Measurements from ENCODE around the gene HIVEP3.
"Not testable (repeated sequence)": the region's sequence is repeated elsewhere in the genome, so short reads cannot be mapped to it uniquely, and the experiment has no call there.

HIVEP3 gene

GRCh38 chr1:41705798-41706197, 212.9 kb downstream of the HIVEP3 start:
- DNase-seq, result no peak

GRCh38 chr1:41704196-41704595, 214.5 kb downstream of the HIVEP3 start:
- no peak for DNase-seq

GRCh38 chr1:41702771-41703170, 216.0 kb downstream of the HIVEP3 start:
- DNase-seq, result no peak

GRCh38 chr1:41700986-41701535, 217.7 kb downstream of the HIVEP3 start:
- DNase-seq, result no peak

- no peak for DNase-seq
These were observed 218.1 kb downstream of the HIVEP3 start for GRCh38 chr1:41700581-41700980.

GRCh38 chr1:41699861-41700248, 218.9 kb downstream of the HIVEP3 start:
- DNase-seq, result no peak

- DNase-seq, result peak; percentile 27
These were observed 219.5 kb downstream of the HIVEP3 start for GRCh38 chr1:41698916-41699860.

- DNase-seq, result no peak
These were observed 222.3 kb downstream of the HIVEP3 start for GRCh38 chr1:41696381-41696780.

- DNase-seq, result no peak
These were observed 223.5 kb downstream of the HIVEP3 start for GRCh38 chr1:41695118-41695745.

- DNase-seq, result not testable (repeated sequence)
These were observed 226.8 kb downstream of the HIVEP3 start for GRCh38 chr1:41691966-41692365.

- no peak for DNase-seq
These were observed 227.3 kb downstream of the HIVEP3 start for GRCh38 chr1:41691424-41691823.

GRCh38 chr1:41690331-41690730, 228.4 kb downstream of the HIVEP3 start:
- DNase-seq, result no peak

GRCh38 chr1:41689558-41689981, 229.2 kb downstream of the HIVEP3 start:
- no peak for DNase-seq

- no peak for DNase-seq
These were observed 229.6 kb downstream of the HIVEP3 start for GRCh38 chr1:41689139-41689538.

GRCh38 chr1:41687007-41687406, 231.7 kb downstream of the HIVEP3 start:
- DNase-seq, result no peak

- DNase-seq, result peak; percentile 46
These were observed 234.8 kb downstream of the HIVEP3 start for GRCh38 chr1:41683681-41684500.

- no peak for DNase-seq
These were observed 235.7 kb downstream of the HIVEP3 start for GRCh38 chr1:41682845-41683625.

- no peak for DNase-seq
These were observed 236.6 kb downstream of the HIVEP3 start for GRCh38 chr1:41682149-41682548.

GRCh38 chr1:41681331-41682098, 237.2 kb downstream of the HIVEP3 start:
- DNase-seq, result no peak

GRCh38 chr1:41679994-41680393, 238.7 kb downstream of the HIVEP3 start:
- DNase-seq, result no peak

- DNase-seq, result no peak
These were observed 239.2 kb downstream of the HIVEP3 start for GRCh38 chr1:41679531-41679930.

All from CD4-positive, alpha-beta T cell treated with Interferon gamma for 1 hour (primary cell).